ENCODE results near the gene WDTC1.

DNA sequence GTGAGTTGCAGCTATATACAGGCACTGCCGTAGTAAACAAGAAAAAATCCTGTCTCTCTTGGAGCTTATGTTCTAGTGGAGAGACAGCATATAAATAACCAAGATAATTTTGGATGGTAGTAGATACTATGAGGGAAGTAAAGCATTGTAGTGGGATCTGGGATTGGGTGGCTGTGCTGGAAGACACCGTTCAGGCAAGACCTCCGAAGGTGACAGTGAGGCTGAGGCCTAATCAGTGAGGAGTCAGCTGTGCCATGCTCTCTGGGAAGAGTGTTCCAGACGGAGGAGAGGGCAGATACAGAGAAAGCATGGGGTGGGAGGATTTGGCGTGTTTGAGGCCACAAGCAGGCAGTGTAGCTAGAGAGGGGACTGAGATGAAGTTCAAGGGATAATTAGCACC is 93.5 kb downstream of the WDTC1 start:
- TF ChIP-seq POLR2A (IDR thresholded peaks at IDR 0.05; ENCODE audit: low read length) (no peak), GATA1 (IDR thresholded peaks at IDR 0.05; ENCODE audit: low read depth, low read length) (no peak)
